ENCODE measurements around the gene SH3BGRL2.
A peak's percentile ranks its signal among the peaks of the same experiment; 100 is the strongest.
"Not testable (repeated sequence)": the region's sequence is repeated elsewhere in the genome, so short reads cannot be mapped to it uniquely, and the experiment has no call there.

SH3BGRL2 gene

GRCh38 chr6:79650950-79651349 lies 19.8 kb downstream of the SH3BGRL2 start:
- no peak for DNase-seq

- no peak for DNase-seq
These were observed 25.0 kb downstream of the SH3BGRL2 start for GRCh38 chr6:79656134-79656533.

- no peak for DNase-seq
These were observed 26.1 kb downstream of the SH3BGRL2 start for GRCh38 chr6:79657238-79657637.

GRCh38 chr6:79663655-79664054 lies 32.5 kb downstream of the SH3BGRL2 start:
- not testable (repeated sequence) for DNase-seq

- no peak for DNase-seq
These were observed 34.8 kb downstream of the SH3BGRL2 start for GRCh38 chr6:79665725-79666551.

GRCh38 chr6:79666634-79667033 lies 35.5 kb downstream of the SH3BGRL2 start:
- no peak for DNase-seq

GRCh38 chr6:79668381-79668780 lies 37.3 kb downstream of the SH3BGRL2 start:
- DNase-seq, result no peak

GRCh38 chr6:79669766-79670165 lies 38.6 kb downstream of the SH3BGRL2 start:
- DNase-seq, result no peak

- DNase-seq, result no peak
These were observed 39.7 kb downstream of the SH3BGRL2 start for GRCh38 chr6:79670789-79671188.

- DNase-seq, result peak; percentile 23
These were observed 40.6 kb downstream of the SH3BGRL2 start for GRCh38 chr6:79671600-79672266.

- no peak for DNase-seq
These were observed 41.5 kb downstream of the SH3BGRL2 start for GRCh38 chr6:79672631-79673111.

- DNase-seq, result no peak
These were observed 42.8 kb downstream of the SH3BGRL2 start for GRCh38 chr6:79673947-79674346.

- DNase-seq, result no peak
These were observed 45.9 kb downstream of the SH3BGRL2 start for GRCh38 chr6:79676785-79677736.

GRCh38 chr6:79682682-79683081 lies 51.6 kb downstream of the SH3BGRL2 start:
- DNase-seq, result not testable (repeated sequence)

GRCh38 chr6:79684876-79685275 lies 53.7 kb downstream of the SH3BGRL2 start:
- DNase-seq, result no peak

- no peak for DNase-seq
These were observed 55.7 kb downstream of the SH3BGRL2 start for GRCh38 chr6:79686707-79687309.

- no peak for DNase-seq
These were observed 56.6 kb downstream of the SH3BGRL2 start for GRCh38 chr6:79687759-79688158.

- no peak for DNase-seq
These were observed 63.0 kb downstream of the SH3BGRL2 start for GRCh38 chr6:79694156-79694555.

GRCh38 chr6:79694623-79695343 lies 63.7 kb downstream of the SH3BGRL2 start:
- no peak for DNase-seq

GRCh38 chr6:79697430-79697829 lies 66.3 kb downstream of the SH3BGRL2 start:
- DNase-seq, result no peak

- no peak for DNase-seq
These were observed 68.5 kb downstream of the SH3BGRL2 start for GRCh38 chr6:79699606-79700005.

- no peak for DNase-seq
These were observed 71.6 kb downstream of the SH3BGRL2 start for GRCh38 chr6:79702691-79703090.

All from stimulated activated CD4-positive, alpha-beta T cell treated with anti-CD3 and anti-CD28 coated beads, Interleukin-4, amount 100 ng/mL, for 24 hours (primary cell).